ENCODE measurements around the gene SIGLEC9.

DNA sequence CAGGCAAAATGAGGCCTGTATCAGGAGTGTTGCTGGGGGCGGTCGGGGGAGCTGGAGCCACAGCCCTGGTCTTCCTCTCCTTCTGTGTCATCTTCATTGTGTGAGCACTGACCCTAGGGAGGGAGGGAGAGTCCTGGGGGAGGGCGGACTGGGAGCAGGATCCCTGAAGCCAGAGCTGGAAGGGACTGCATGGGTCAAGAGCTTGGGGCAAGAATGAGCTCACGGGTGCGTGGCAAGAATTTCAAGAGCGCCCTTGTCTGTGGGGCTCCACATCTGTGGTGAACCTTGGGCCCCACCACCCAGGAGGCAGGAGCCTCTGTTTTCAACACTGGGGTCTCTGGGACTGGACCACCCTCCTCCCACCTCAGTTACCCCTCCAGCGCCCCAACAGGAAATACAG lies 22.0 kb downstream of the SIGLEC9 start:
- TF ChIP-seq EZH2phosphoT487 (IDR thresholded peaks at IDR 0.05; ENCODE audit: borderline replicate concordance, low read length) = no peak
- TF ChIP-seq, protein P1, sequence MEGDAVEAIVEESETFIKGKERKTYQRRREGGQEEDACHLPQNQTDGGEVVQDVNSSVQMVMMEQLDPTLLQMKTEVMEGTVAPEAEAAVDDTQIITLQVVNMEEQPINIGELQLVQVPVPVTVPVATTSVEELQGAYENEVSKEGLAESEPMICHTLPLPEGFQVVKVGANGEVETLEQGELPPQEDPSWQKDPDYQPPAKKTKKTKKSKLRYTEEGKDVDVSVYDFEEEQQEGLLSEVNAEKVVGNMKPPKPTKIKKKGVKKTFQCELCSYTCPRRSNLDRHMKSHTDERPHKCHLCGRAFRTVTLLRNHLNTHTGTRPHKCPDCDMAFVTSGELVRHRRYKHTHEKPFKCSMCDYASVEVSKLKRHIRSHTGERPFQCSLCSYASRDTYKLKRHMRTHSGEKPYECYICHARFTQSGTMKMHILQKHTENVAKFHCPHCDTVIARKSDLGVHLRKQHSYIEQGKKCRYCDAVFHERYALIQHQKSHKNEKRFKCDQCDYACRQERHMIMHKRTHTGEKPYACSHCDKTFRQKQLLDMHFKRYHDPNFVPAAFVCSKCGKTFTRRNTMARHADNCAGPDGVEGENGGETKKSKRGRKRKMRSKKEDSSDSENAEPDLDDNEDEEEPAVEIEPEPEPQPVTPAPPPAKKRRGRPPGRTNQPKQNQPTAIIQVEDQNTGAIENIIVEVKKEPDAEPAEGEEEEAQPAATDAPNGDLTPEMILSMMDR (conservative IDR thresholded peaks at IDR 0.05; ENCODE audit: low read depth, low read length) = no peak

All from PC-3 (cell line).